Keratinocyte (primary cell): Measurements from ENCODE around the gene AK2.
"Not testable (repeated sequence)": the region's sequence is repeated elsewhere in the genome, so short reads cannot be mapped to it uniquely, and the experiment has no call there.

Experiments used
- CTCF ChIP-seq, 3 experiments: IDR thresholded peaks in 1 of 3; conservative IDR thresholded peaks in 1 of 3; optimal IDR thresholded peaks in 1 of 3; 2 replicates in 2 of 3; 3 replicates in 1 of 3; pipeline versions ENCODE3 to v1.5.1; 2011; ENCODE audit warnings: low read length in 3 of 3, mild to moderate bottlenecking in 3 of 3, moderate library complexity in 2 of 3, control low read depth in 1 of 3, inconsistent platforms in 1 of 3; ENCODE audit not compliant: insufficient read depth in 2 of 3; ENCODE audit errors: extremely low read depth in 1 of 3
- EZH2 ChIP-seq: IDR thresholded peaks from one replicate; pipeline ENCODE4 v1.6.1; 2012; ENCODE audit warnings: inconsistent platforms, mild to moderate bottlenecking, low read length, moderate library complexity

- not testable (repeated sequence) for TF ChIP-seq EZH2; CTCF (optimal IDR thresholded peaks at IDR 0.05 in 1 of 3, IDR thresholded peaks at IDR 0.05 in 1 of 3, conservative IDR thresholded peaks at IDR 0.05 in 1 of 3; ENCODE audit: extremely low read depth in 1 of 3, insufficient read depth in 2 of 3, low read length in 3 of 3)
These were observed 29.8 kb upstream of the AK2 start for GRCh38 chr1:33066477-33066876.
